Osteoblast (primary cell): ENCODE measurements around the gene SOX6. TPM values are rescaled to one million over a fixed set of nuclear protein-coding genes. Genes with fewer than 3 reads are reported as not detected.

ENCODE experiments used
- DNase-seq: peaks from one replicate; pipeline ENCODE4 v3.0.0; 2011; ENCODE audit warnings: low spot score, mixed read lengths; ENCODE audit not compliant: insufficient read length; ENCODE audit errors: missing footprints
- H2AFZ ChIP-seq: 2 replicates; pipeline ENCODE4 v1.6.0; 2011; ENCODE audit warnings: mild to moderate bottlenecking, low read length
- H3K27ac ChIP-seq: 2 replicates; pipeline ENCODE4 v1.5.1; 2011; ENCODE audit warnings: mild to moderate bottlenecking, low read depth, low read length, moderate library complexity
- H3K27me3 ChIP-seq: 2 replicates; pipeline ENCODE4 v1.6.0; 2012; ENCODE audit warnings: mild to moderate bottlenecking, control low read depth, inconsistent platforms, low read length, moderate library complexity; ENCODE audit not compliant: insufficient read depth
- H3K36me3 ChIP-seq: 2 replicates; pipeline ENCODE4 v1.5.1; 2011; ENCODE audit warnings: mild to moderate bottlenecking, low read length, control low read depth, moderate library complexity; ENCODE audit not compliant: insufficient read depth
- H3K4me1 ChIP-seq: 2 replicates; pipeline ENCODE4 v1.5.1; 2011; ENCODE audit warnings: mild to moderate bottlenecking, low read length, control low read depth, moderate library complexity; ENCODE audit not compliant: insufficient read depth
- H3K4me2 ChIP-seq: 2 replicates; pipeline ENCODE4 v1.6.0; 2011; ENCODE audit warnings: mild to moderate bottlenecking, low read length; ENCODE audit not compliant: insufficient read depth
- H3K4me3 ChIP-seq: fragments of 200-600 bp; sonication (generic); 3 replicates; pipeline ENCODE4 v1.5.1; 2012; ENCODE audit warnings: mild to moderate bottlenecking, low read length, inconsistent platforms; ENCODE audit not compliant: insufficient read depth
- H3K79me2 ChIP-seq: 2 replicates; pipeline ENCODE4 v1.6.0; 2012; ENCODE audit warnings: mild to moderate bottlenecking, low read length, control low read depth, inconsistent platforms; ENCODE audit not compliant: insufficient read depth
- H3K9me3 ChIP-seq: 2 replicates; pipeline ENCODE4 v1.5.1; 2011; ENCODE audit warnings: low read depth, low read length, control low read depth
- H4K20me1 ChIP-seq: 2 replicates; pipeline ENCODE4 v1.6.0; 2012; ENCODE audit warnings: mild to moderate bottlenecking, low read length, control low read depth; ENCODE audit not compliant: insufficient read depth
- CTCF ChIP-seq: IDR thresholded peaks from 2 replicates; pipeline ENCODE4 v1.5.1; 2011; ENCODE audit warnings: mild to moderate bottlenecking, low read depth, low read length, moderate library complexity; ENCODE audit errors: extremely low read depth
- total RNA-seq: library from RNA; depleted of rRNA; stranded (reverse); fragments of >200 nt; gene quantifications from 2 replicates; pipeline ENCODE4 v1.2.3, GENCODE V29; 2012

SOX6 gene
- total RNA-seq, 1 donor, result 3.3 TPM

GRCh38 chr11:16252373-16252772, 104.0 kb downstream of the SOX6 start:
- no peaks in the 10 kb centered on the region for H3K27me3 ChIP-seq
- no peaks in the 10 kb centered on the region for H3K79me2 ChIP-seq
- H3K9me3 ChIP-seq, result no peaks in the 10 kb centered on the region
- peak; percentile 5 for DNase-seq
- no peak overlapping the region for H2AFZ ChIP-seq
- H3K36me3 ChIP-seq, result no peaks in the 10 kb centered on the region
- H4K20me1 ChIP-seq, result no peaks in the 10 kb centered on the region
- H3K4me3 ChIP-seq, result no peak overlapping the region
- peak; percentile 39 for TF ChIP-seq CTCF
- H3K4me2 ChIP-seq, result no peak overlapping the region
- H3K4me1 ChIP-seq, result no peaks in the 10 kb centered on the region
- H3K27ac ChIP-seq, result no peak overlapping the region

- Histone ChIP-seq H3K4me2 (no peak overlapping the region), H3K4me3 (no peak overlapping the region), H3K9me3 (no peaks in the 10 kb centered on the region), H3K4me1 (no peaks in the 10 kb centered on the region), H3K79me2 (no peaks in the 10 kb centered on the region), H2AFZ (no peak overlapping the region), H4K20me1 (no peaks in the 10 kb centered on the region), H3K27me3 (no peaks in the 10 kb centered on the region), H3K36me3 (no peaks in the 10 kb centered on the region), H3K27ac (no peak overlapping the region)
- DNase-seq, result no peak
- no peak for TF ChIP-seq CTCF
Measured at GRCh38 chr11:16248248-16248647, 108.1 kb downstream of the SOX6 start.

- no peak for DNase-seq
- H3K36me3 ChIP-seq, result no peaks in the 10 kb centered on the region
- H2AFZ ChIP-seq, result no peak overlapping the region
- H3K4me2 ChIP-seq, result no peak overlapping the region
- TF ChIP-seq CTCF, result no peak
- H3K4me1 ChIP-seq, result no peaks in the 10 kb centered on the region
- H3K4me3 ChIP-seq, result no peak overlapping the region
- no peaks in the 10 kb centered on the region for H4K20me1 ChIP-seq
- H3K9me3 ChIP-seq, result no peaks in the 10 kb centered on the region
- no peak overlapping the region for H3K27ac ChIP-seq
- no peaks in the 10 kb centered on the region for H3K79me2 ChIP-seq
- H3K27me3 ChIP-seq, result no peaks in the 10 kb centered on the region
Measured at GRCh38 chr11:16242806-16243205, 113.5 kb downstream of the SOX6 start.

- TF ChIP-seq CTCF, result no peak
- H3K36me3 ChIP-seq, result no peaks in the 10 kb centered on the region
- no peak overlapping the region for H3K4me2 ChIP-seq
- H3K9me3 ChIP-seq, result no peaks in the 10 kb centered on the region
- no peak for DNase-seq
- no peaks in the 10 kb centered on the region for H3K79me2 ChIP-seq
- H3K27me3 ChIP-seq, result no peaks in the 10 kb centered on the region
- H3K27ac ChIP-seq, result no peak overlapping the region
- H4K20me1 ChIP-seq, result no peaks in the 10 kb centered on the region
- H2AFZ ChIP-seq, result no peak overlapping the region
- H3K4me1 ChIP-seq, result no peaks in the 10 kb centered on the region
- H3K4me3 ChIP-seq, result no peak overlapping the region
Measured at GRCh38 chr11:16240687-16241086, 115.7 kb downstream of the SOX6 start.
